Measurements from ENCODE around the gene GREB1. TPM values are rescaled to one million over a fixed set of nuclear protein-coding genes. Genes with fewer than 3 reads are reported as not detected.
A peak's percentile ranks its signal among the peaks of the same experiment; 100 is the strongest.

GREB1 gene
- total and polyA plus RNA-seq, 2 of the 13 experiments (the other 11 are each of a cell fraction or from before 2014, with no cell fraction given) = 31.3 to 61.2 TPM

GRCh38 chr2:11533278-11534070, at the start of gene GREB1 (continued):
- TF ChIP-seq TIGD3 (CRISPR knock-in tag; IDR thresholded peaks at IDR 0.05; ENCODE audit: borderline replicate concordance) (no peak), GFI1 (CRISPR knock-in tag; IDR thresholded peaks at IDR 0.05; ENCODE audit: borderline replicate concordance) (peak; percentile 65), ZNF451 (CRISPR knock-in tag; IDR thresholded peaks at IDR 0.05) (no peak), ZMAT3 (CRISPR knock-in tag; conservative IDR thresholded peaks at IDR 0.05) (no peak), CEBPZ (IDR thresholded peaks at IDR 0.05; ENCODE audit: low read length) (no peak), ZNF790 (CRISPR knock-in tag; IDR thresholded peaks at IDR 0.05; ENCODE audit: borderline replicate concordance) (no peak), ZNF17 (CRISPR knock-in tag; IDR thresholded peaks at IDR 0.05) (no peak), AGO2 (optimal IDR thresholded peaks at IDR 0.05; ENCODE audit: low read depth, low read length) (no peak), HMGXB3 (CRISPR knock-in tag; IDR thresholded peaks at IDR 0.05; ENCODE audit: borderline replicate concordance) (no peak), NFIB (CRISPR knock-in tag; IDR thresholded peaks at IDR 0.05; ENCODE audit: borderline replicate concordance) (no peak), MBNL3 (CRISPR knock-in tag; conservative IDR thresholded peaks at IDR 0.05) (no peak), ZFP91 (CRISPR knock-in tag; IDR thresholded peaks at IDR 0.05; ENCODE audit: borderline replicate concordance) (peak; percentile 54), ZFX (CRISPR knock-in tag; IDR thresholded peaks at IDR 0.05; ENCODE audit: low read depth) (no peak), NPAS2 (CRISPR knock-in tag; IDR thresholded peaks at IDR 0.05; ENCODE audit: borderline replicate concordance) (no peak), NCOA5 (CRISPR knock-in tag; IDR thresholded peaks at IDR 0.05) (no peak)

Data from HepG2 (cell line).